Astrocyte of the cerebellum (primary cell): ENCODE data around the gene VSIG8.

Experiments
- DNase-seq: peaks from one replicate; pipeline ENCODE4 v3.0.0-alpha.2; 2011; ENCODE audit warnings: low read depth
- H3K4me3 ChIP-seq: 2 replicates; pipeline ENCODE4 v1.5.1; 2011; ENCODE audit warnings: mild to moderate bottlenecking, low read depth, low read length, moderate library complexity
- CTCF ChIP-seq: IDR thresholded peaks from 2 replicates; pipeline ENCODE4 v1.5.1; 2012; ENCODE audit warnings: low read length, low read depth, moderate library complexity, mild to moderate bottlenecking; ENCODE audit errors: missing control alignments
- in situ Hi-C: cut with HindIII; loops from 2 replicates; pipeline ENCODE4 v1.10.0; 2017; ENCODE audit warnings: low sequenced_read_pairs

The VSIG8 gene

GRCh38 chr1:159869173-159869572 lies 6.7 kb upstream of the VSIG8 start:
- no peak overlapping the region for H3K4me3 ChIP-seq
- no peak for TF ChIP-seq CTCF
- no peak for DNase-seq
- in situ Hi-C loops: no loop called here

GRCh38 chr1:159868766-159869165 lies 6.3 kb upstream of the VSIG8 start:
- TF ChIP-seq CTCF: no peak
- DNase-seq: no peak
- in situ Hi-C loops: no loop called here
- no peak overlapping the region for H3K4me3 ChIP-seq

- no peak for TF ChIP-seq CTCF
- in situ Hi-C loops: no loop called here
- no peak overlapping the region for H3K4me3 ChIP-seq
- DNase-seq: no peak
These were observed 5.2 kb upstream of the VSIG8 start for GRCh38 chr1:159867664-159868026.

GRCh38 chr1:159866905-159867663 lies 4.6 kb upstream of the VSIG8 start:
- DNase-seq: no peak
- in situ Hi-C loops: no loop called here

GRCh38 chr1:159866066-159866465 lies 3.6 kb upstream of the VSIG8 start:
- TF ChIP-seq CTCF: no peak
- no peak for DNase-seq
- in situ Hi-C loops: no loop called here
- no peak overlapping the region for H3K4me3 ChIP-seq

More at GRCh38 chr1:159866905-159867663, 4.6 kb upstream of the VSIG8 start:
- no peak overlapping the region for H3K4me3 ChIP-seq
- TF ChIP-seq CTCF: no peak

- H3K4me3 ChIP-seq: no peak overlapping the region
- DNase-seq: no peak
- in situ Hi-C loops: no loop called here
- no peak for TF ChIP-seq CTCF
These were observed 1.8 kb upstream of the VSIG8 start for GRCh38 chr1:159864262-159864661.

- in situ Hi-C loops: no loop called here
- DNase-seq: no peak
- H3K4me3 ChIP-seq: no peak overlapping the region
- no peak for TF ChIP-seq CTCF
These were observed 426 bp downstream of the VSIG8 start for GRCh38 chr1:159862031-159862430.
